Stomach (tissue), 4 donors: Measurements from ENCODE around the gene CTDP1.

Source experiments
- CTCF ChIP-seq, 7 experiments: fragments of 450-650 bp in 4 of 7; fragments of 200-600 bp in 3 of 7; sonication (generic) in 3 of 7; IDR thresholded peaks; one replicate each; pipeline ENCODE4 v1.5.1; 2016 to 2019; ENCODE audit warnings: antibody characterized with exemption in 7 of 7, control low read depth in 2 of 7, mild to moderate bottlenecking in 1 of 7
- EP300 ChIP-seq: sonication (generic); formaldehyde crosslinking; IDR thresholded peaks from one replicate; pipeline ENCODE4 v1.6.1; 2017; ENCODE audit warnings: antibody characterized with exemption
- POLR2A ChIP-seq, 4 donors: fragments of 450-650 bp; IDR thresholded peaks; one replicate each; pipeline ENCODE4 v1.6.1; 2016; ENCODE audit warnings: antibody characterized with exemption in 4 of 4, control low read depth in 2 of 4, mild to moderate bottlenecking in 1 of 4, moderate library complexity in 1 of 4
- POLR2AphosphoS5 ChIP-seq, 3 donors: sonication (generic); formaldehyde crosslinking; IDR thresholded peaks; one replicate each; pipeline ENCODE4 v1.6.1; 2016; ENCODE audit warnings: antibody characterized with exemption in 3 of 3

GRCh38 chr18:79733986-79734770 is 54.6 kb downstream of the CTDP1 start:
- TF ChIP-seq POLR2A (IDR thresholded peaks at IDR 0.05) (no peak), CTCF (IDR thresholded peaks at IDR 0.05) (no peak), POLR2AphosphoS5 (IDR thresholded peaks at IDR 0.05) (no peak), EP300 (no peak)
